ENCODE data around the gene CORIN.

Gene CORIN

GRCh38 chr4:47814618-47815295 is 23.1 kb downstream of the CORIN start:
- H3K9me2 ChIP-seq (replicated peaks; ENCODE audit: control insufficient read depth, low read length): no peaks in the 10 kb centered on the region; the same call in 1 of the 2 replicates
- no peaks in the 10 kb centered on the region for H4K20me1 ChIP-seq (ENCODE audit: control insufficient read depth, insufficient read depth, low read depth, low read length)
- no peaks in the 10 kb centered on the region for H3K36me3 ChIP-seq (ENCODE audit: control insufficient read depth, low read length)
- H3K27me3 ChIP-seq (ENCODE audit: control insufficient read depth, low read length): peaks cover 16% of the 10 kb centered on the region
- no peaks in the 10 kb centered on the region for H3F3A ChIP-seq (ENCODE audit: control insufficient read depth, insufficient read depth)
- H3K27ac ChIP-seq (ENCODE audit: low read depth, low read length): no peak overlapping the region
- no peaks in the 10 kb centered on the region for H3K79me2 ChIP-seq (ENCODE audit: control insufficient read depth, low read length)
- H3K4me1 ChIP-seq (ENCODE audit: control insufficient read depth, low read length): no peaks in the 10 kb centered on the region
- no peak overlapping the region for H3K4me3 ChIP-seq (ENCODE audit: low read length)
- TF ChIP-seq CTCF (IDR thresholded peaks at IDR 0.05; ENCODE audit: low read depth, low read length, poor library complexity, severe bottlenecking) (no peak), EZH2phosphoT487 (IDR thresholded peaks at IDR 0.05; ENCODE audit: borderline replicate concordance, low read length) (no peak)
- H3K4me2 ChIP-seq (ENCODE audit: low read length): no peak overlapping the region
- no peaks in the 10 kb centered on the region for H3K9me3 ChIP-seq (ENCODE audit: control insufficient read depth, insufficient read depth, low read length)

- TF ChIP-seq CTCF (IDR thresholded peaks at IDR 0.05; ENCODE audit: low read depth, low read length, poor library complexity, severe bottlenecking) (no peak), EZH2phosphoT487 (IDR thresholded peaks at IDR 0.05; ENCODE audit: borderline replicate concordance, low read length) (no peak)
- H3K4me3 ChIP-seq (ENCODE audit: low read length): no peak overlapping the region
- no peaks in the 10 kb centered on the region for H3K4me1 ChIP-seq (ENCODE audit: control insufficient read depth, low read length)
- H4K20me1 ChIP-seq (ENCODE audit: control insufficient read depth, insufficient read depth, low read depth, low read length): no peaks in the 10 kb centered on the region
- H3K79me2 ChIP-seq (ENCODE audit: control insufficient read depth, low read length): no peaks in the 10 kb centered on the region
- peaks cover 3% of the 10 kb centered on the region for H3K27me3 ChIP-seq (ENCODE audit: control insufficient read depth, low read length)
- no peak overlapping the region for H3K27ac ChIP-seq (ENCODE audit: low read depth, low read length)
- H3K9me3 ChIP-seq (ENCODE audit: control insufficient read depth, insufficient read depth, low read length): no peaks in the 10 kb centered on the region
- H3K9me2 ChIP-seq (replicated peaks; ENCODE audit: control insufficient read depth, low read length): no peaks in the 10 kb centered on the region
- H3F3A ChIP-seq (ENCODE audit: control insufficient read depth, insufficient read depth): no peaks in the 10 kb centered on the region
- no peak overlapping the region for H3K4me2 ChIP-seq (ENCODE audit: low read length)
- H3K36me3 ChIP-seq (ENCODE audit: control insufficient read depth, low read length): no peaks in the 10 kb centered on the region
Observed at GRCh38 chr4:47809654-47810203, 28.1 kb downstream of the CORIN start.

GRCh38 chr4:47804598-47804997 is 33.3 kb downstream of the CORIN start:
- Histone ChIP-seq H3K27ac (ENCODE audit: low read depth, low read length) (no peak overlapping the region), H3K9me3 (ENCODE audit: control insufficient read depth, insufficient read depth, low read length) (no peaks in the 10 kb centered on the region), H3F3A (ENCODE audit: control insufficient read depth, insufficient read depth) (no peaks in the 10 kb centered on the region), H3K4me2 (ENCODE audit: low read length) (no peak overlapping the region), H3K27me3 (ENCODE audit: control insufficient read depth, low read length) (no peaks in the 10 kb centered on the region), H3K79me2 (ENCODE audit: control insufficient read depth, low read length) (no peaks in the 10 kb centered on the region), H3K4me3 (ENCODE audit: low read length) (no peak overlapping the region), H3K4me1 (ENCODE audit: control insufficient read depth, low read length) (no peaks in the 10 kb centered on the region), H3K36me3 (ENCODE audit: control insufficient read depth, low read length) (no peaks in the 10 kb centered on the region), H4K20me1 (ENCODE audit: control insufficient read depth, insufficient read depth, low read depth, low read length) (no peaks in the 10 kb centered on the region), H3K9me2 (replicated peaks; ENCODE audit: control insufficient read depth, low read length) (no peaks in the 10 kb centered on the region)
- TF ChIP-seq CTCF (IDR thresholded peaks at IDR 0.05; ENCODE audit: low read depth, low read length, poor library complexity, severe bottlenecking): no peak
- TF ChIP-seq EZH2phosphoT487 (IDR thresholded peaks at IDR 0.05; ENCODE audit: borderline replicate concordance, low read length): no peak
